IPS-18c (cell line): Measurements from ENCODE around the gene CIB4.

Experiments used
- H3K4me3 ChIP-seq: 2 replicates; pipeline ENCODE4 v1.7.0; 2013; ENCODE audit warnings: low read depth, mild to moderate bottlenecking, low read length, moderate library complexity; ENCODE audit not compliant: insufficient read depth
- H3K9me3 ChIP-seq: one replicate; pipeline ENCODE4 v1.6.1; 2013; ENCODE audit warnings: mild to moderate bottlenecking, low read length, moderate library complexity; ENCODE audit not compliant: control insufficient read depth, insufficient read depth

The CIB4 gene

DNA sequence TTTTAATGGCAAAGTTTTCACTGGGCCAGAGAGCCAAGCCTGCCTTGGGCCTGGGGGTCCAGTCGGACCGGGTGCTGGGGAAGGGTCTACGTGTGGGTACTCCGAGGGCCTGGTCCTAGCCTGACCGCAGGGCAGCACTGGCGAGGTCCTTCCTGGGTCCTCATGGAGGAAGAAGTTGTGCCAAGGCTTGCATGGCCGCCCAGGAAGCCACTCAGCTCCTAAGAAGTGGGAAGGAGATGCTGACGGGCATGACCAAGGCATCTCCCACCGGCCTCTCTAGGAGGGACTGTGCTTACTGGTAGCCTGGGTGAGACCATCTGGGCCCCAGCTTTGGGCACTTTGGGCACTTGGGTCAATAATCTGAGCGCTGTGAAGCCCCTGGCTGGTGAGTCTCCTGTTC is 22.6 kb downstream of the CIB4 start:
- H3K9me3 ChIP-seq, result no peaks in the 10 kb centered on the region
- no peak overlapping the region for H3K4me3 ChIP-seq

GRCh38 chr2:26617588-26618083 is 23.5 kb downstream of the CIB4 start:
- Histone ChIP-seq H3K9me3 (no peaks in the 10 kb centered on the region), H3K4me3 (no peak overlapping the region)

GRCh38 chr2:26616706-26617587 is 24.2 kb downstream of the CIB4 start:
- Histone ChIP-seq H3K9me3 (no peaks in the 10 kb centered on the region), H3K4me3 (no peak overlapping the region)

GRCh38 chr2:26615860-26616705 is 25.1 kb downstream of the CIB4 start:
- H3K4me3 ChIP-seq, result no peak overlapping the region

DNA sequence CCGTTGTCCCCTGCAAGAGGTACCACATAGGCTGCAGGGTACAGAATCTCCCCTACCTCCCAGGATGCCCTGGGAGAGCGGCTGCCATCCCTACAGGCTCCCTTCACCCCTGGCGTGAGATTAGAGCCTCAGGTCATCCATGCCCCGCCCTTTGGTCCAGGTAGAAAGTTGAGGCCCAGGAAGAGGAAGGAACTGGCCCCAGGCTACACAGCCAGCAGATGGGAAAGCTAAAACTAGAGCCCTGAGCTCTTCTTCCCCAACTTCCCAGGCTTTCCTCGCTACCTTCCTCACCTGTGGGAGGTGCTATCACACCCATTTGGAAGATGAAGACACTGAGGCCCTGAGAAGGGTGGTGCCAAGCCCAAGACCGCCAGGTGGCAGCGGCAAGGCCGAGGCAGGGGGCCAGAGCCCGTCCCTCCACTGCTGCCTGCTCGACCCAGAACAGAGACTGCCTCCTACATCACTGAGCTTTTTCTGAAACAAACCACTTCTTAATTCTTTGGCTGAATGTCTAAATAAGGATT is 25.8 kb downstream of the CIB4 start:
- H3K9me3 ChIP-seq, result no peaks in the 10 kb centered on the region
- H3K4me3 ChIP-seq, result no peak overlapping the region

More at GRCh38 chr2:26615860-26616705, 25.1 kb downstream of the CIB4 start:
- no peaks in the 10 kb centered on the region for H3K9me3 ChIP-seq

GRCh38 chr2:26614216-26615138 is 26.7 kb downstream of the CIB4 start:
- Histone ChIP-seq H3K9me3 (no peaks in the 10 kb centered on the region), H3K4me3 (no peak overlapping the region)

DNA sequence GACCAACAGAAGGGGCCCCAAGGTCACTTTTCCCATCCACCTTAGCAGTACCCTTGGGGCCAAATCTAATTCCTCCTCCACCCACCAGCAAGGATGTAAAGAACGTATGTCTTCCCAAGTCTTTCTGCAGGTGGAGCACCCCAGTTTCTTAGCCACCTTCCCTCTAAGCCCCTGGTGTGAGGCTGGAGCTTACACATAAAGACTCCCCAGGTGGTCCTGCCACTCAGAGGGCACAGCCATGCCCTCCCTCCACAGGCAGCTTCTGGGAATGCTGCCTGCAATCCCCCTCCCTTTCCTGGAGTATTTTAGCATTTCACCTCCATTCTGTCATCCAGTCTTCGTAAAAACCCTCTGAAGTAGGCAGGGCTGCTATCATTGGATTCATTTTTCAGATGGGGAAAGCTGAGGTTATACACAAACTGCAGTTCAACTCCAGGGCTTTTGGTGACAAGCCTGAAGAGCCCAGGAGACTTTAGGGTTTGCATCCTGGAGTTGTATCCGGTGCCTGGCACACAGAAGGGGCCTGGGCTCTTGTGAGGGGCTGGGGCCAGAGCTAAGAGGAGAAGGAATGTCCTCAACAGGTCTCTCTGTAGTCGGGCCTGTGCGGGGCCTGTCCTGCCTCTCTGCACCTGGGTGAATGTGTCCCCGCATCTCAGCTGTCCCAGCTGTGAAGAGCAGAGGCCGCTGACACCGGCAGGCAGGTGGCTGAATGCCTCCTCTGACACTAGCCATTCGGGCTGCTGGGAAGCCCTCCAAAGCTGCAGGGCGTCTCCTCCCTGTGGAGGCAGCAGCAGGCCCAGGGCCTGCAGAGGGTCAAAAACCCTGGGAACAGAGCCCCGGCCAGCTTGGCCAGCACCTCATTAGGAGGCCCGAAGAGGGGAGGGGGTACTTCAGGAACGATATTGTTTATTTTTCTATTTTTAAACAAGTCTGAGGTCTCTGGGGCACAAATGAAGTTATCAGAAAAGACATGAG is 27.6 kb downstream of the CIB4 start:
- Histone ChIP-seq H3K4me3 (no peak overlapping the region), H3K9me3 (no peaks in the 10 kb centered on the region)

- Histone ChIP-seq H3K9me3 (no peaks in the 10 kb centered on the region), H3K4me3 (no peak overlapping the region)
Observed at GRCh38 chr2:26612522-26613240, 28.5 kb downstream of the CIB4 start.

DNA sequence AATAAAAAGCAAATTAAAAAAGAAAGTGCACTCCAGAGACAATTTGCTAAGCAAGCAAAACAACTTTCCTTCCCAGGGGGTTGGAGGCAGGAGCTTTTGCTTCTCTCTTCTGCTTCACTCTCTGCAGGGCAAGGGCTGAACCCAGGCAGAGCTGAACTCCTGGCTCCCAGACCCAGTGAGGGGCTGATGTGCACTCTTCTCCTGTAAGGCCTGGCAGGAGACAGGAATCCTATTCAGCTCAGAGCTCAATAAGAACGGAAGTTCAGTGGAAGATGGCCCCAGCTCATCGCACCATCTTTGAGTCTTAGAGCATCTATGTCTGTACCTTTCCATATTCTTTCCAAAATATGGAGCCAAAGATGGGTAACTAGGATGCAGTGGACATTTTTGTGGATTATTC is 29.1 kb downstream of the CIB4 start:
- no peak overlapping the region for H3K4me3 ChIP-seq
- H3K9me3 ChIP-seq, result no peaks in the 10 kb centered on the region

DNA sequence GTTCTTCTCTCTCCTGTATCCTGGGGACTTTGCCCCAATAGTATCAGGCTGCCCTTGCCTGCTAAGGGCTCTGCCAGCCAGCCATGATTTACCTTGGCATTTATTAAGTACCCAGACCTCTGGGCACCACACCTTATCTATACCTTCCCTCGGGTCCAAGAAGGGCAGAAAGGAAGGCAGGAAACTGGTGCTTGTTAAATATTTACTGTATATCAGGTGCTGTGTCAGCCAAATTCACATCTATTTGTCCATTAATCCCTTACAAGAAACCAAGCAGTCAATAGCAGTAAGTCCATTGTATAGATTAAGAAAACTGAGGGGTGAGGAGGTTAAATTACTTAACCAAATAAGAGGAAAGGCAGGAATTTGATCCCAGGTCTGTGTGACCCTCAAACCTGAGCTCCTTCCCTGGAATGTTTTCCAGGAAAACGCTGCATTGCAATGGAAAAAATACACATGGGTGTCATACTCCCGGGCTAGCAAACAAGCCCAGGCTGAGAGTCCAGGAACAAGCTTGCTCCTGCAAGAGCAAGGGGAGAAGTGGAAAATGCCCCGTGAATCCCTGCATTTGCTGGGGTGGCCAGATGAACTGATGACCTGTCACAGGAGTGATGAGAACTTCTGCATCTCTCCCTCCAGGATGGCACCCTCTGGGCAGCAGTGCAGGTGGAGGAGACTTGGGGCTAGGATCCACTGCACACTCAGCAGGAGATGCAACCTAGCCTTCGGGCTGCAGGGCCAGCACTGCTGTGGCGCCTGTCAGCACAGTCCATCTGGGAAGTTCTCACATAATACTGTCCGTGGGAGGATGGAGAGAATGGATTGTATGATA is 30.4 kb downstream of the CIB4 start:
- Histone ChIP-seq H3K4me3 (no peak overlapping the region), H3K9me3 (no peaks in the 10 kb centered on the region)

DNA sequence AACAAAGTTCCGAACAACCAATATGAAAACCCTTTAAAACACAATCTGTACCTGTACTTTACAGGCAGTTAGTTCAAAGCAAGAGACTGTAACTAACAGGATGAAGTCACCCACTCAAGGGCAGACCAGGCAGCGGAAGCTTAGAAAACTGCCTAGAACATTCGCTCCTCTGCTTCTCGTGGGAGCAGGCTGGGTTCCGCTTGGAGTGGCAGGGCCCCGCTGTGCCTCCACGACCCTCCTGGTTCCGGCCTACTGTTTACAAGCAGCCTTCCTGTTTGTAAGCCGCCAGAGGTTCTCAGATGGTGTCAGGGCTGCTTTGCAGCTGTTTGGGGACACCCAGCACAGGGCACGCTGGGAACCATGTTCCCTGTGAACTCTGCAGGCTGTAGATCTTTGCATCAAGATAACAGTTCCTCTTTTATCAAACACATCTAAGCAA is 31.3 kb downstream of the CIB4 start:
- Histone ChIP-seq H3K4me3 (no peak overlapping the region), H3K9me3 (no peaks in the 10 kb centered on the region)

- Histone ChIP-seq H3K4me3 (no peak overlapping the region), H3K9me3 (no peaks in the 10 kb centered on the region)
Observed at GRCh38 chr2:26609205-26609631, 31.9 kb downstream of the CIB4 start.

- no peaks in the 10 kb centered on the region for H3K9me3 ChIP-seq
- H3K4me3 ChIP-seq, result no peak overlapping the region
Observed at GRCh38 chr2:26608557-26608956, 32.6 kb downstream of the CIB4 start.

GRCh38 chr2:26607698-26608097 is 33.5 kb downstream of the CIB4 start:
- Histone ChIP-seq H3K4me3 (no peak overlapping the region), H3K9me3 (no peaks in the 10 kb centered on the region)
